HepG2 (cell line): ENCODE results near the gene SEC11A. TPM values are rescaled to one million over a fixed set of nuclear protein-coding genes. Genes with fewer than 3 reads are reported as not detected.

Experiments
- ATAC-seq: fragments of 200-7000 bp; cut with Tn5 transposase; 3 replicates; pipeline ENCODE4 v1.9.1; 2020; ENCODE audit warnings: mild to moderate bottlenecking, moderate library complexity
- BruUV-seq: library from RNA; stranded (reverse); fragments of 400-500 nt; replicated peaks from 2 replicates; lab custom pipeline; 2021; lab: Mats Ljungman, UMichigan
- CTCF ChIA-PET: fragments of 300-600 bp; formaldehyde crosslinking; extraction: SDS; loops from one replicate; lab custom pipeline; 2021; ENCODE audit warnings: low total read pairs, inconsistent platforms, low intra/inter-chr PET ratio; lab: Yijun Ruan, JAX
- POLR2A ChIA-PET: fragments of 350-600 bp; sonication (Branson Sonifier 250); formaldehyde crosslinking; loops from one replicate; lab custom pipeline; 2020; ENCODE audit warnings: antibody characterized with exemption, inconsistent platforms; lab: Yijun Ruan, JAX
- DNase-seq: peaks from one replicate; pipeline ENCODE4 v3.0.0-alpha.2; 2015; ENCODE audit warnings: low spot score
- FAIRE-seq: peaks from 3 replicates; lab custom pipeline; 2011; peaks lifted over from hg19 to GRCh38; lab: Jason Lieb, UNC
- H2AFZ ChIP-seq: one replicate; pipeline ENCODE4 v1.6.1; 2011; ENCODE audit warnings: low read length, inconsistent platforms
- H3K27ac ChIP-seq: fragments of 300-600 bp; 3 replicates; pipeline ENCODE4 v1.8.0; 2011; ENCODE audit warnings: mixed run types, mild to moderate bottlenecking, mixed read lengths, low read length, inconsistent platforms; ENCODE audit not compliant: insufficient read depth; ENCODE audit errors: extremely low read length
- H3K27me3 ChIP-seq, 2 experiments: fragments of 200-600 bp in 1 of 2; 2 replicates in 1 of 2; 3 replicates in 1 of 2; pipeline versions ENCODE4 v1.6.0 to v1.8.0; 2011; ENCODE audit warnings: low read length in 2 of 2, mild to moderate bottlenecking in 2 of 2, moderate library complexity in 2 of 2, inconsistent platforms in 1 of 2; ENCODE audit not compliant: insufficient read depth in 2 of 2, control insufficient read depth in 1 of 2
- H3K36me3 ChIP-seq, 2 experiments: fragments of 200-600 bp in 1 of 2; replicated peaks in 1 of 2; 2 replicates in 1 of 2; 3 replicates in 1 of 2; pipeline versions ENCODE4 v1.5.1 to v1.8.0; 2011; ENCODE audit warnings: low read length in 2 of 2, inconsistent platforms in 1 of 2; ENCODE audit not compliant: insufficient read depth in 2 of 2, control insufficient read depth in 1 of 2
- H3K4me1 ChIP-seq: 2 replicates; pipeline ENCODE4 v1.5.1; 2012; ENCODE audit warnings: low read length, inconsistent platforms; ENCODE audit not compliant: insufficient read depth
- H3K4me2 ChIP-seq: 2 replicates; pipeline ENCODE4 v1.6.0; 2011; ENCODE audit warnings: low read depth, low read length, inconsistent platforms
- H3K4me3 ChIP-seq, 3 experiments: fragments of 200-600 bp in 1 of 3; sonication (generic), shearing (Covaris generic) in 1 of 3; replicated peaks in 1 of 3; 2 replicates each; pipeline ENCODE4 v1.5.1; 2011 to 2016; ENCODE audit warnings: low read length in 3 of 3, inconsistent platforms in 2 of 3, low read depth in 2 of 3, mild to moderate bottlenecking in 2 of 3, control low read depth in 1 of 3, mixed read lengths in 1 of 3; ENCODE audit not compliant: insufficient read depth in 1 of 3
- H3K79me2 ChIP-seq: one replicate; pipeline ENCODE4 v1.6.1; 2011; ENCODE audit warnings: low read length, inconsistent platforms; ENCODE audit not compliant: insufficient read depth
- H3K9ac ChIP-seq: 2 replicates; pipeline ENCODE4 v1.6.0; 2011; ENCODE audit warnings: mild to moderate bottlenecking, low read depth, low read length, inconsistent platforms; ENCODE audit not compliant: insufficient read depth
- H3K9me3 ChIP-seq: 2 replicates; pipeline ENCODE4 v1.5.1; 2012; ENCODE audit warnings: mild to moderate bottlenecking, low read length
- H4K20me1 ChIP-seq: 2 replicates; pipeline ENCODE4 v1.6.0; 2011; ENCODE audit warnings: inconsistent platforms, mild to moderate bottlenecking, low read length, moderate library complexity; ENCODE audit not compliant: insufficient read depth
- GATAD2A ChIP-seq: IDR thresholded peaks from 2 replicates; pipeline ENCODE4 v1.6.1; 2016
- GFI1 ChIP-seq: sonication (generic); formaldehyde crosslinking; IDR thresholded peaks from 2 replicates; pipeline ENCODE4 v1.5.0; 2020; ENCODE audit warnings: missing genetic modification reagents, mild to moderate bottlenecking, borderline replicate concordance
- MYC ChIP-seq: sonication (generic); formaldehyde crosslinking; IDR thresholded peaks from 2 replicates; pipeline ENCODE4 v1.9.0; 2021; ENCODE audit warnings: missing genetic modification reagents, borderline replicate concordance
- NAIF1 ChIP-seq: sonication (generic); formaldehyde crosslinking; IDR thresholded peaks from 2 replicates; pipeline ENCODE4 v1.5.0; 2020; ENCODE audit warnings: mild to moderate bottlenecking, missing genetic modification reagents, borderline replicate concordance
- RBM39 ChIP-seq: fragments of 200-400 bp; formaldehyde crosslinking; IDR thresholded peaks from one replicate; pipeline ENCODE4 v1.6.1; 2018; ENCODE audit warnings: antibody characterized with exemption, mild to moderate bottlenecking, low read depth, low read length; ENCODE audit not compliant: poor library complexity, severe bottlenecking
- STAG1 ChIP-seq: sonication (generic); formaldehyde crosslinking; IDR thresholded peaks from 2 replicates; pipeline ENCODE4 v1.4.0; 2020; ENCODE audit warnings: missing genetic modification reagents
- ZBTB7B ChIP-seq: sonication (generic); formaldehyde crosslinking; IDR thresholded peaks from 2 replicates; pipeline ENCODE4 v1.4.0; 2020; ENCODE audit warnings: missing genetic modification reagents
- ZNF619 ChIP-seq: sonication (generic); formaldehyde crosslinking; IDR thresholded peaks from 2 replicates; pipeline ENCODE4 v1.4.0; 2020; ENCODE audit warnings: mild to moderate bottlenecking, missing genetic modification reagents
- WGBS: methylation state at CpG from one replicate; pipeline ENCODE4 v1.1.6; 2017; ENCODE audit warnings: low lambda C conversion rate; 5-methylcytosine and 5-hydroxymethylcytosine counted together
- in situ Hi-C: cut with HindIII; loops from 2 replicates; pipeline ENCODE4 v1.10.0; 2017; ENCODE audit warnings: low pct_unique_long_range_greater_than_20kb; ENCODE audit not compliant: extremely low pct_ligation_motif_present
- intact Hi-C: fragments of 100-400 bp; cut with micrococcal nuclease; formaldehyde crosslinking; loops from one replicate; pipeline ENCODE4 v1.10.0; 2022; ENCODE audit not compliant: unreplicated experiment
- polyA plus RNA-seq, 8 experiments: library from polyadenylated mRNA; depleted of rRNA in 3 of 8; stranded (reverse) in 7 of 8; unstranded in 1 of 8; fragments of >200 nt; fragmentation: Illumina TruSeq in 4 of 8; extraction: Trizol in 4 of 8; gene quantifications; 2 replicates each; pipeline versions ENCODE4 v1.2.1 to v1.2.3, GENCODE V29; 2011 to 2016; ENCODE audit warnings: low read depth in 4 of 8, missing spikeins in 1 of 8, mixed read lengths in 1 of 8; ENCODE audit not compliant: insufficient read depth in 1 of 8
- total RNA-seq, 5 experiments: library from RNA; depleted of rRNA; stranded (reverse); fragments of >200 nt; fragmentation: Illumina TruSeq; extraction: Trizol; gene quantifications; 2 replicates each; pipeline ENCODE4 v1.2.3, GENCODE V29; 2016; ENCODE audit warnings: low read depth in 1 of 5
- TF ChIP-seq, protein P1 (sequence below), 2 experiments: sonication (generic) in 1 of 2; formaldehyde crosslinking in 1 of 2; IDR thresholded peaks; 2 replicates each; pipeline versions ENCODE4 v1.4.0 to v1.6.1; 2018 to 2020; ENCODE audit warnings: missing genetic modification reagents in 2 of 2, borderline replicate concordance in 1 of 2, low read depth in 1 of 2, mild to moderate bottlenecking in 1 of 2, missing biosample characterization in 1 of 2
- TF ChIP-seq, protein P2 (sequence below): sonication (generic); formaldehyde crosslinking; IDR thresholded peaks from 2 replicates; pipeline ENCODE4 v1.9.0; 2022; ENCODE audit warnings: missing genetic modification reagents, mild to moderate bottlenecking, borderline replicate concordance
- TF ChIP-seq, protein P3 (sequence below): sonication (generic); formaldehyde crosslinking; IDR thresholded peaks from 2 replicates; pipeline ENCODE4 v1.4.0; 2020; ENCODE audit warnings: missing genetic modification reagents
- TF ChIP-seq, protein P4 (sequence below): sonication (generic); formaldehyde crosslinking; IDR thresholded peaks from 2 replicates; pipeline ENCODE4 v1.4.0; 2020; ENCODE audit warnings: missing genetic modification reagents, mild to moderate bottlenecking, borderline replicate concordance

Gene SEC11A
- total and polyA plus RNA-seq, 2 of the 13 experiments (the other 11 are each of a cell fraction or from before 2014, with no cell fraction given): 141 to 230 TPM

DNA sequence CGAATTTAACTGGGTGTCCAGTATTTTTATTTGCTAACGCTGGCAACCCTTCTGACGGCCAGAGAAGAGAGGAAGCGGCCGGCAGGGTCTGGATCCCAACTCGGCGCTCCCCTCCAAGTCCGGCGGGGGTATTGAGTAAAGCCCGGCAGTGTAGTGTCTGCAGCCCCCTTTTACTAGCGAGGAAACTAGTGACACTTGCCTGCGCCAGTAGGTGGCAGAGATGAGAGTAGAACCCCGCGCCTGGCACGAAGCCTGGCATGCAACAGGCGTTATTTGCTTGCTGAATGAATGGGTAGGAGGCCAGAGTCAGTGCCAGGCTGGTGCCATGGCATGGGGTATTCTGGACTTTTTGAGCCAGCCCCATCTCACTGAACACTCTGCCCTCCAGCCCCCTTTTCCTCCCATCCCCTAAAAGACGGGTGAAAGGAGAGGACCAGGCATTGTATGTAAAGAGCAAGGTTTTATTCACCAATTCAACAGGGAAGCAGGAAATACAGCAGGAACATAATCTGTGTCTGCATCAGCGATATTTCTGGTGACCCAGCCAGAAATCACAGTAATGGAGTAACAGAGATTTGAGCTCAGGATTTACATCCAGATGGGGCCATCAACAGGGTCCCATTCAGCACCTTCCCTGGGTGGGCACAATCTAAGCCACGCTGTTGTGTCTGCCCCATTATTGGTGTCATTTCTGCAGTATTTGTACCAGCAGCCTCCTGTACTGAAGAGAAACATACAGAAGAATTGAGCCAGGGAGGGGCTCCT is 61.1 kb downstream of the SEC11A start:
- in situ Hi-C loops (loop anchor here (5.0 to 10.0 kb wide), 2 partner anchors 68 to 270 kb away; no protein-coding TSS in a partner anchor), intact Hi-C loops (loop anchor here (1.0 to 10.0 kb wide), 4 partner anchors 55 to 280 kb away; partner anchors contain the start of genes ALPK3 and SEC11A)
- FAIRE-seq (no peak), ATAC-seq (peak; percentile 35), DNase-seq (peak; percentile 73)
- H2AFZ ChIP-seq: peak overlapping the region; percentile 18
- H3K9me3 ChIP-seq: no peaks in the 10 kb centered on the region
- BruUV-seq: TSS peak; percentile 90
- H3K36me3 ChIP-seq: peaks cover 0 to 3% of the 10 kb centered on the region in 2 experiments; a peak in 3 of 5 replicates
- peak overlapping the region; percentile 88 for H3K9ac ChIP-seq
- ChIA-PET CTCF (interaction anchor here (1.6 to 1.7 kb wide), 2 partner anchors 56 to 273 kb away, joined by 4 to 6 read pairs; no protein-coding TSS in a partner anchor), POLR2A (interaction anchor here (1.0 to 6.7 kb wide), 12 partner anchors 11 to 80 kb away, joined by 4 to 47 read pairs (median 6); partner anchors contain the start of genes SEC11A and ZSCAN2)
- H3K4me1 ChIP-seq: peaks cover 71% of the 10 kb centered on the region
- WGBS: 16% methylated on average over 13 of the region's 19 CpGs
- H4K20me1 ChIP-seq: no peaks in the 10 kb centered on the region
- H3K4me3 ChIP-seq: peak overlapping the region; percentile 74 to 89 (median 85)
- peak overlapping the region; percentile 100 for H3K4me2 ChIP-seq
- peak overlapping the region; percentile 83 for H3K27ac ChIP-seq
- peaks cover 14% of the 10 kb centered on the region for H3K79me2 ChIP-seq
- no peaks in the 10 kb centered on the region; a peak in 1 of 5 replicates for H3K27me3 ChIP-seq
- TF ChIP-seq GFI1 (CRISPR knock-in tag) (no peak), NAIF1 (CRISPR knock-in tag) (peak; percentile 47; the same call in 1 of the 2 replicates), ZNF619 (CRISPR knock-in tag) (no peak), RBM39 (peak; percentile 12), ZBTB7B (peak; percentile 55; the same call in 1 of the 2 replicates), GATAD2A (peak; percentile 11; the same call in 1 of the 2 replicates), STAG1 (CRISPR knock-in tag) (peak; percentile 46), MYC (CRISPR knock-in tag) (no peak)
- TF ChIP-seq, protein P1, sequence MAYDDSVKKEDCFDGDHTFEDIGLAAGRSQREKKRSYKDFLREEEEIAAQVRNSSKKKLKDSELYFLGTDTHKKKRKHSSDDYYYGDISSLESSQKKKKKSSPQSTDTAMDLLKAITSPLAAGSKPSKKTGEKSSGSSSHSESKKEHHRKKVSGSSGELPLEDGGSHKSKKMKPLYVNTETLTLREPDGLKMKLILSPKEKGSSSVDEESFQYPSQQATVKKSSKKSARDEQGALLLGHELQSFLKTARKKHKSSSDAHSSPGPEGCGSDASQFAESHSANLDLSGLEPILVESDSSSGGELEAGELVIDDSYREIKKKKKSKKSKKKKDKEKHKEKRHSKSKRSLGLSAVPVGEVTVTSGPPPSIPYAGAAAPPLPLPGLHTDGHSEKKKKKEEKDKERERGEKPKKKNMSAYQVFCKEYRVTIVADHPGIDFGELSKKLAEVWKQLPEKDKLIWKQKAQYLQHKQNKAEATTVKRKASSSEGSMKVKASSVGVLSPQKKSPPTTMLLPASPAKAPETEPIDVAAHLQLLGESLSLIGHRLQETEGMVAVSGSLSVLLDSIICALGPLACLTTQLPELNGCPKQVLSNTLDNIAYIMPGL (CRISPR knock-in tag; IDR thresholded peaks at IDR 0.05; ENCODE audit: borderline replicate concordance in 1 of 2, low read depth in 1 of 2): peak; percentile 26 to 28; a peak in 1 of 4 replicates
- TF ChIP-seq, protein P2, sequence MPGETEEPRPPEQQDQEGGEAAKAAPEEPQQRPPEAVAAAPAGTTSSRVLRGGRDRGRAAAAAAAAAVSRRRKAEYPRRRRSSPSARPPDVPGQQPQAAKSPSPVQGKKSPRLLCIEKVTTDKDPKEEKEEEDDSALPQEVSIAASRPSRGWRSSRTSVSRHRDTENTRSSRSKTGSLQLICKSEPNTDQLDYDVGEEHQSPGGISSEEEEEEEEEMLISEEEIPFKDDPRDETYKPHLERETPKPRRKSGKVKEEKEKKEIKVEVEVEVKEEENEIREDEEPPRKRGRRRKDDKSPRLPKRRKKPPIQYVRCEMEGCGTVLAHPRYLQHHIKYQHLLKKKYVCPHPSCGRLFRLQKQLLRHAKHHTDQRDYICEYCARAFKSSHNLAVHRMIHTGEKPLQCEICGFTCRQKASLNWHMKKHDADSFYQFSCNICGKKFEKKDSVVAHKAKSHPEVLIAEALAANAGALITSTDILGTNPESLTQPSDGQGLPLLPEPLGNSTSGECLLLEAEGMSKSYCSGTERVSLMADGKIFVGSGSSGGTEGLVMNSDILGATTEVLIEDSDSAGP (CRISPR knock-in tag): 0 out of 2 replicates have a peak, but pooled peaks have one; percentile 26
- TF ChIP-seq, protein P3, sequence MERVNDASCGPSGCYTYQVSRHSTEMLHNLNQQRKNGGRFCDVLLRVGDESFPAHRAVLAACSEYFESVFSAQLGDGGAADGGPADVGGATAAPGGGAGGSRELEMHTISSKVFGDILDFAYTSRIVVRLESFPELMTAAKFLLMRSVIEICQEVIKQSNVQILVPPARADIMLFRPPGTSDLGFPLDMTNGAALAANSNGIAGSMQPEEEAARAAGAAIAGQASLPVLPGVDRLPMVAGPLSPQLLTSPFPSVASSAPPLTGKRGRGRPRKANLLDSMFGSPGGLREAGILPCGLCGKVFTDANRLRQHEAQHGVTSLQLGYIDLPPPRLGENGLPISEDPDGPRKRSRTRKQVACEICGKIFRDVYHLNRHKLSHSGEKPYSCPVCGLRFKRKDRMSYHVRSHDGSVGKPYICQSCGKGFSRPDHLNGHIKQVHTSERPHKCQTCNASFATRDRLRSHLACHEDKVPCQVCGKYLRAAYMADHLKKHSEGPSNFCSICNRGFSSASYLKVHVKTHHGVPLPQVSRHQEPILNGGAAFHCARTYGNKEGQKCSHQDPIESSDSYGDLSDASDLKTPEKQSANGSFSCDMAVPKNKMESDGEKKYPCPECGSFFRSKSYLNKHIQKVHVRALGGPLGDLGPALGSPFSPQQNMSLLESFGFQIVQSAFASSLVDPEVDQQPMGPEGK (CRISPR knock-in tag): peak; percentile 38; the same call in 1 of the 2 replicates
- TF ChIP-seq, protein P4, sequence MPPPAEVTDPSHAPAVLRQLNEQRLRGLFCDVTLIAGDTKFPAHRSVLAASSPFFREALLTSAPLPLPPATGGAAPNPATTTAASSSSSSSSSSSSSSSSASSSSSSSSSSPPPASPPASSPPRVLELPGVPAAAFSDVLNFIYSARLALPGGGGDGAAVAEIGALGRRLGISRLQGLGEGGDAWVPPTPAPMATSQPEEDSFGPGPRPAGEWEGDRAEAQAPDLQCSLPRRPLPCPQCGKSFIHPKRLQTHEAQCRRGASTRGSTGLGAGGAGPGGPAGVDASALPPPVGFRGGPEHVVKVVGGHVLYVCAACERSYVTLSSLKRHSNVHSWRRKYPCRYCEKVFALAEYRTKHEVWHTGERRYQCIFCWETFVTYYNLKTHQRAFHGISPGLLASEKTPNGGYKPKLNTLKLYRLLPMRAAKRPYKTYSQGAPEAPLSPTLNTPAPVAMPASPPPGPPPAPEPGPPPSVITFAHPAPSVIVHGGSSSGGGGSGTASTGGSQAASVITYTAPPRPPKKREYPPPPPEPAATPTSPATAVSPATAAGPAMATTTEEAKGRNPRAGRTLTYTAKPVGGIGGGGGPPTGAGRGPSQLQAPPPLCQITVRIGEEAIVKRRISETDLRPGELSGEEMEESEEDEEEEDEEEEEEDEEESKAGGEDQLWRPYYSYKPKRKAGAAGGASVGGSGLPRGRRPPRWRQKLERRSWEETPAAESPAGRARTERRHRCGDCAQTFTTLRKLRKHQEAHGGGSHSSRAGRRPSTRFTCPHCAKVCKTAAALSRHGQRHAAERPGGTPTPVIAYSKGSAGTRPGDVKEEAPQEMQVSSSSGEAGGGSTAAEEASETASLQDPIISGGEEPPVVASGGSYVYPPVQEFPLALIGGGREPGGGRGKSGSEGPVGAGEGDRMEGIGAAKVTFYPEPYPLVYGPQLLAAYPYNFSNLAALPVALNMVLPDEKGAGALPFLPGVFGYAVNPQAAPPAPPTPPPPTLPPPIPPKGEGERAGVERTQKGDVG: 0 out of 2 replicates have a peak, but pooled peaks have one; percentile 9
